HG02938 (cell line): ENCODE measurements around the gene RBM23.
A peak's percentile ranks its signal among the peaks of the same experiment; 100 is the strongest.
"Not testable (repeated sequence)": the region's sequence is repeated elsewhere in the genome, so short reads cannot be mapped to it uniquely, and the experiment has no call there.

Source experiments
- ATAC-seq: cut with Tn5 transposase; IDR thresholded peaks from one replicate; pipeline ENCODE4 v1.9.1; 2021; ENCODE audit warnings: mild to moderate bottlenecking, moderate library complexity; ENCODE audit not compliant: unreplicated experiment

RBM23 gene

GRCh38 chr14:22919601-22919921, 612 bp upstream of the RBM23 start:
- ATAC-seq: peak; percentile 9

GRCh38 chr14:22915886-22916521, 2.9 kb downstream of the RBM23 start:
- ATAC-seq: no peak

GRCh38 chr14:22914836-22915235, 4.1 kb downstream of the RBM23 start:
- not testable (repeated sequence) for ATAC-seq

- no peak for ATAC-seq
Measured at GRCh38 chr14:22910916-22911315, 8.0 kb downstream of the RBM23 start.

GRCh38 chr14:22908601-22909000, 10.3 kb downstream of the RBM23 start:
- ATAC-seq: no peak

GRCh38 chr14:22907429-22907828, 11.5 kb downstream of the RBM23 start:
- ATAC-seq: no peak

- no peak for ATAC-seq
Measured at GRCh38 chr14:22906073-22906472, 12.9 kb downstream of the RBM23 start.

- ATAC-seq: no peak
Measured at GRCh38 chr14:22905627-22906026, 13.3 kb downstream of the RBM23 start.

- no peak for ATAC-seq
Measured at GRCh38 chr14:22903742-22904087, 15.2 kb downstream of the RBM23 start.

GRCh38 chr14:22901799-22902198, 17.1 kb downstream of the RBM23 start:
- no peak for ATAC-seq

- ATAC-seq: no peak
Measured at GRCh38 chr14:22900081-22900799, 18.7 kb downstream of the RBM23 start.

GRCh38 chr14:22898302-22899090, 20.5 kb downstream of the RBM23 start:
- no peak for ATAC-seq

GRCh38 chr14:22897357-22897756, 21.6 kb downstream of the RBM23 start:
- ATAC-seq: no peak

GRCh38 chr14:22896760-22897159, 22.2 kb downstream of the RBM23 start:
- no peak for ATAC-seq

GRCh38 chr14:22896356-22896755, 22.6 kb downstream of the RBM23 start:
- ATAC-seq: no peak

- ATAC-seq: no peak
Measured at GRCh38 chr14:22895402-22895801, 23.5 kb downstream of the RBM23 start.

- no peak for ATAC-seq
Measured at GRCh38 chr14:22893706-22894105, 25.2 kb downstream of the RBM23 start.

- ATAC-seq: no peak
Measured at GRCh38 chr14:22892488-22892887, 26.5 kb downstream of the RBM23 start.

GRCh38 chr14:22890416-22890815, 28.5 kb downstream of the RBM23 start:
- no peak for ATAC-seq

GRCh38 chr14:22888662-22889061, 30.3 kb downstream of the RBM23 start:
- ATAC-seq: no peak

- peak; percentile 36 for ATAC-seq
Measured at GRCh38 chr14:22887990-22888378, 31.0 kb downstream of the RBM23 start.
